ENCODE measurements around the gene SLC37A1.

The SLC37A1 gene

DNA sequence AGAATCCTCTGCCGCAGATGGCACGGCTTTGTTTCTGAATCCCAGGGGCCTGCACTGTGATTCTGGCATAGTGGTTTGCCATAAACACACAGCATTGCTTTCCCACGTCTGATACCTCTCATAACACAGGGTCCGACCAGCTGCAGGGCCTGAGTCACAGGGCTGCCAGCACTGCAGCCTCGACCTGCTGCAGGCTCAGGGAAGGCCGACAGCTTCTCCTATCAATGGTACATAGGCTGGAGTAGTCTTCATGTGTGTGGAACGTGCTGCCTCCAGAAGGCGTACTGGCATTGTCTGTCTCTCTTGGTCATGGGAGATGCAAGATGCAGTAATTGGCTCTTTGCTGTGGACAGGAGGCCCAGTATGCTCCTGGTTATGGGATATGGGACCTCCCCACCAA lies 86.3 kb downstream of the SLC37A1 start:
- TF ChIP-seq, protein P1, sequence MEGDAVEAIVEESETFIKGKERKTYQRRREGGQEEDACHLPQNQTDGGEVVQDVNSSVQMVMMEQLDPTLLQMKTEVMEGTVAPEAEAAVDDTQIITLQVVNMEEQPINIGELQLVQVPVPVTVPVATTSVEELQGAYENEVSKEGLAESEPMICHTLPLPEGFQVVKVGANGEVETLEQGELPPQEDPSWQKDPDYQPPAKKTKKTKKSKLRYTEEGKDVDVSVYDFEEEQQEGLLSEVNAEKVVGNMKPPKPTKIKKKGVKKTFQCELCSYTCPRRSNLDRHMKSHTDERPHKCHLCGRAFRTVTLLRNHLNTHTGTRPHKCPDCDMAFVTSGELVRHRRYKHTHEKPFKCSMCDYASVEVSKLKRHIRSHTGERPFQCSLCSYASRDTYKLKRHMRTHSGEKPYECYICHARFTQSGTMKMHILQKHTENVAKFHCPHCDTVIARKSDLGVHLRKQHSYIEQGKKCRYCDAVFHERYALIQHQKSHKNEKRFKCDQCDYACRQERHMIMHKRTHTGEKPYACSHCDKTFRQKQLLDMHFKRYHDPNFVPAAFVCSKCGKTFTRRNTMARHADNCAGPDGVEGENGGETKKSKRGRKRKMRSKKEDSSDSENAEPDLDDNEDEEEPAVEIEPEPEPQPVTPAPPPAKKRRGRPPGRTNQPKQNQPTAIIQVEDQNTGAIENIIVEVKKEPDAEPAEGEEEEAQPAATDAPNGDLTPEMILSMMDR (IDR thresholded peaks at IDR 0.05; ENCODE audit: insufficient read depth, low read depth, low read length, missing control alignments) = no peak
- H3K4me3 ChIP-seq (ENCODE audit: low read depth, low read length) = no peak overlapping the region
- no peak for DNase-seq (ENCODE audit: low read depth)

DNA sequence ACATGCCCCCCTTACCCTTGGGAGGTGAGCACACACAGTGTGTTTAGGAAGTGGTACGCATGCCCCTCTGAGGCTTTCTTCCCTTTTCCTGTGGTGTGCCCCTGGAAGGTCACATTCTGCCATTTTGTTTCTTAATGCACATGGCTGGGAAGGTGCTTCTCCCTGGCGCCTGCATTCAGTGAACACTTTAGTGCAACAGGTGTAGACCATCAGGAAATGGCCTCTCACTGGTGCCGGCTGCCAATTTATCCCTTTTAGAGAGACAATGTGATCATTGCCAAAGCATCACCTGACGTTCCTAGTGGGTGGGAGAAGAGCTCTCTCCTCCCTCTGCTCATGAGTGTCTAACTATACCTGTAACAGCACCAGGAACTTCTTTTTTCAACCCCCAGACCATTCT lies 88.0 kb downstream of the SLC37A1 start:
- TF ChIP-seq, protein P1 (IDR thresholded peaks at IDR 0.05; ENCODE audit: insufficient read depth, low read depth, low read length, missing control alignments) = no peak
- H3K4me3 ChIP-seq (ENCODE audit: low read depth, low read length) = no peak overlapping the region
- DNase-seq (ENCODE audit: low read depth) = no peak

DNA sequence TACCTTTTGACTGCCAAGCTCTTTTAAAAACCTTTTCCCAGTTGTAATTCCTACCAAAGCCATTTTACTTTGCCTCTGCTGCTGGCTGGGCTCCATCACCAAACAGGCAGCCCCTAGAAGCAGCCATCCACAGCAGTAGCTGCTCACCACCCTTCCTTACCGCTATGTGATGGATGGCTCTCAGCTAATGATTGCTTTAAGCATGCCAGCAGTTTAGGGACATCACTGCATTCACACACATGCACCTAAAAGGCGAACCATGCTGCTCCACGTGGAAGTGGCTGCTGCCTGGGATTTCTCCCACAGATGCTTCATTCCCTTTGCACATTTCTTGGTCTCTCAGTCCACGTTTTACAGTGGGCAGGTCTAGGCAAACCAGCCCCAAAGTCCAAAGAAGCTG lies 93.5 kb downstream of the SLC37A1 start:
- no peak for DNase-seq (ENCODE audit: low read depth)
- H3K4me3 ChIP-seq (ENCODE audit: low read depth, low read length) = no peak overlapping the region
- TF ChIP-seq, protein P1 (IDR thresholded peaks at IDR 0.05; ENCODE audit: insufficient read depth, low read depth, low read length, missing control alignments) = no peak

DNA sequence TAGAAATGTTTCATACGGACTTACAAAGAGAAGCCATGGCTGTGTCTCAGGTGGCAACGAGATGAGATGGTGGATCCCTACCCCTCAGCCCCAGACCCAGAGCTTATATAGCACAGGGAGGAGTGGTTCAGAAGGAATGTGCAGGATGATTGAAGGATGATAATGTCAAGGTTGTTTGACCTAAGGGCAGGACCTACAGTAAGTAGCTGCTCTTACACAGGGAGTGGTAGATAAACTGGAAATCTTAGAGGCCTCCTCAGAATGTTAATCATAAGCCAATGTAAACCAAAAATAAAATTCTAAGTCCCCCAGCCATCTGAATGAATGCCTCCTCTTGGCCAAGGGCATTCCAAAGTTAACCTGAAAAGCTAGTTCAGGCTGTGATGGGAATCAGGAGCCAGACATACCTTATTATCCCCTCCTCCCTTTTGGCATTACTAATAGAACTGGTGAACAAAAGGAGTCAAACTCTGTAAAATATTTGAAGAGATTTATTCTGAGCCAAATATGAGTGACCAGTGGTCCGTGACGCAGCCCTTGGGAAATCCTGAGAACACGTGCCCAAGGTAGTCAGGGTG lies 94.0 kb downstream of the SLC37A1 start:
- DNase-seq (ENCODE audit: low read depth) = no peak
- TF ChIP-seq, protein P1 (IDR thresholded peaks at IDR 0.05; ENCODE audit: insufficient read depth, low read depth, low read length, missing control alignments) = no peak
- no peak overlapping the region for H3K4me3 ChIP-seq (ENCODE audit: low read depth, low read length)

DNA sequence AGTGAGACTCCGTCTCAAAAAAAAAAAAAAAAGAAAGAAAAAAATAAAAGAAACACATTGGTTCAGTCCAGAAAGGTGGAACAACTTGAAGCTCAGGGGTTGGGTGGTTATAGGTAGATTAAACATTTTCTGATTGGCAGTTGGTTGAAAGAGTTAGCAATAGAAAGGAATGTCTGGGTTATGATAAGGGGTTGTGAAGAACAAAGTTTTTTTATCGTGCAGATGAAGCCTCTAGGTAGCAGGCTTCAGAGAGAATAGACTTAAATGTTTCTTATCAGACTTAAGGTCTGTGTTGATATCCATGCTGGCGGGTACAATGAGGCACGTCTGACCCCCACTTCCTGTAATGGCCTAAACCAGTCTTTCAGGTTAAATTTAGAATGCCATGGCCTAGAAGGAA lies 94.8 kb downstream of the SLC37A1 start:
- no peak overlapping the region for H3K4me3 ChIP-seq (ENCODE audit: low read depth, low read length)
- TF ChIP-seq, protein P1 (IDR thresholded peaks at IDR 0.05; ENCODE audit: insufficient read depth, low read depth, low read length, missing control alignments) = no peak
- no peak for DNase-seq (ENCODE audit: low read depth)

DNA sequence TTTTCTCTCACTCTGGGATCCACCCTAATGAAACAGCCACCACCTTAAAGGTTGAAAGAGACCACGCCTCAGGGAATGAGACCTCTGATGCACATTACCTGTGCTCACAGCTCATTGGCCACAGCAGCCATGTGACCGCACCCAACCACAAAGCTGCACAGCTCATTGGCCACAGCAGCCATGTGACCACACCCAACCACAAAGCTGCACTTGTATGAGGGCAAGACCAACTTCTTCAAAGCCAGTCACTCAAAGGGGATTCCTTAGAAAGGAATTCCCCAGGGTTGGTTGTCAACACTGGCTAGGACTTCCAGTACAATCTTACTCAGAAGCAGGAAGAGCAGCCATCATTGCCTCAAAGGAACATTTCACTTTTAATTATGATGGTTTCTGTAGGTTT lies 96.2 kb downstream of the SLC37A1 start:
- peak; percentile 85 for DNase-seq (ENCODE audit: low read depth)
- TF ChIP-seq, protein P1 (IDR thresholded peaks at IDR 0.05; ENCODE audit: insufficient read depth, low read depth, low read length, missing control alignments) = no peak
- H3K4me3 ChIP-seq (ENCODE audit: low read depth, low read length) = no peak overlapping the region

DNA sequence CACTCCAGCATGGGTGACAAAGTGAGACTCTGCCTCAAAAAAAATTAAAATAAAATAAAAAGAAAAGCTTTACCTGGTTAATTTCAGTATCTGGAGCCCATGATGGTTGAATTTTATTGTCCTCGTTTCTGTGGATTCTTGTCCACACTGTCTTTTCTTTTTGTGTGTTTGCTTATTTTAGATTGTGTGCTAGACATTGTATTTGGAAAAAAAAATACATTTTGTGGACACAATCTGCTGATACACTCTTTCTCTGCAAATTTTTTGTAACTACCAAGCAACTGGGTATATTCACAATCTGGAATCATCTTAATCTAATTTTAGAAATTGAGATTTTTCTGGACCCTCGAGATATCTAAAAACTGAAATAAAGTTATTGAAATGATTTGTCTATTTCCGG lies 98.2 kb downstream of the SLC37A1 start:
- DNase-seq (ENCODE audit: low read depth) = no peak
- TF ChIP-seq, protein P1 (IDR thresholded peaks at IDR 0.05; ENCODE audit: insufficient read depth, low read depth, low read length, missing control alignments) = no peak
- H3K4me3 ChIP-seq (ENCODE audit: low read depth, low read length) = no peak overlapping the region

Data from GM12865 (cell line).